C4-2B (cell line): ENCODE data around the gene RNASE13.

Experiments used
- H3K27ac ChIP-seq: fragments of 450-650 bp; 2 replicates; pipeline ENCODE4 v1.5.1; 2017
- ZFX ChIP-seq: fragments of 450-650 bp; IDR thresholded peaks from 2 replicates; pipeline ENCODE4 v1.6.1; 2017
- TF ChIP-seq, protein P1 (sequence below): fragments of 450-650 bp; conservative IDR thresholded peaks from 2 replicates; pipeline ENCODE4 v1.5.1; 2017; ENCODE audit warnings: mild to moderate bottlenecking

The RNASE13 gene

DNA sequence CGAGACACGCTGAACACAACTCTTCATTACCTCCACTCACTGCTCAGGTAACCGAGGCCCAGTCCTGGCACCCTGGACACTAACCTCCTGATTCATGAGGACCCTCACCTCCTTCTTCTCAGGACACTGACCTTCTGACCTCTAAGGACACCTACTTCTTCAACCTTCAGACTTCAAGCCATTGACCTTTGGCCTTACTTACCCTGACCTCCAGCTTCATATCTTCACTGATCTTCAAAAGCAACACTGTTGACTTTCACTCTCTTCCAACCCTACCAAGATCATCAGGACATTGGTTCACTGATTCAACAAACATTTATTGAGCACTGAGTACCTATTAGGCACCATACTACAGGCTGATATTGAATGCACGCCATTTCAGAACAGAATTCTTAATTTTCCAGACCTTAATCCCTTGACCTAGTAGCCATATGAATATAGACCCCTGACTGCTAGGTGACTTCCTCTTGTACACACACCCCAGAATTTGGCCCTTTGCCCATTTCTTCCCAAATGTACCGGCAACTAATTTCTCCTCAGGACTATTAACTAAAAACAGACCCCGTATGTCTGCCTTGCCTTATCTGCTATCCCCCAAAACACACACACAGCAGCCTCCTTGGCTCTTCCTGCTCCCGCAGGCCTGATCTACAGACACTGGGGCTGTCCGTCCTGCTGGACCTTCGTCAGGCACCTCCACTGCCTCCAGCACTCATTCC, 41.3 kb upstream of the RNASE13 start:
- no peak for TF ChIP-seq ZFX
- TF ChIP-seq, protein P1, sequence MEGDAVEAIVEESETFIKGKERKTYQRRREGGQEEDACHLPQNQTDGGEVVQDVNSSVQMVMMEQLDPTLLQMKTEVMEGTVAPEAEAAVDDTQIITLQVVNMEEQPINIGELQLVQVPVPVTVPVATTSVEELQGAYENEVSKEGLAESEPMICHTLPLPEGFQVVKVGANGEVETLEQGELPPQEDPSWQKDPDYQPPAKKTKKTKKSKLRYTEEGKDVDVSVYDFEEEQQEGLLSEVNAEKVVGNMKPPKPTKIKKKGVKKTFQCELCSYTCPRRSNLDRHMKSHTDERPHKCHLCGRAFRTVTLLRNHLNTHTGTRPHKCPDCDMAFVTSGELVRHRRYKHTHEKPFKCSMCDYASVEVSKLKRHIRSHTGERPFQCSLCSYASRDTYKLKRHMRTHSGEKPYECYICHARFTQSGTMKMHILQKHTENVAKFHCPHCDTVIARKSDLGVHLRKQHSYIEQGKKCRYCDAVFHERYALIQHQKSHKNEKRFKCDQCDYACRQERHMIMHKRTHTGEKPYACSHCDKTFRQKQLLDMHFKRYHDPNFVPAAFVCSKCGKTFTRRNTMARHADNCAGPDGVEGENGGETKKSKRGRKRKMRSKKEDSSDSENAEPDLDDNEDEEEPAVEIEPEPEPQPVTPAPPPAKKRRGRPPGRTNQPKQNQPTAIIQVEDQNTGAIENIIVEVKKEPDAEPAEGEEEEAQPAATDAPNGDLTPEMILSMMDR: no peak
- no peak overlapping the region for H3K27ac ChIP-seq

DNA sequence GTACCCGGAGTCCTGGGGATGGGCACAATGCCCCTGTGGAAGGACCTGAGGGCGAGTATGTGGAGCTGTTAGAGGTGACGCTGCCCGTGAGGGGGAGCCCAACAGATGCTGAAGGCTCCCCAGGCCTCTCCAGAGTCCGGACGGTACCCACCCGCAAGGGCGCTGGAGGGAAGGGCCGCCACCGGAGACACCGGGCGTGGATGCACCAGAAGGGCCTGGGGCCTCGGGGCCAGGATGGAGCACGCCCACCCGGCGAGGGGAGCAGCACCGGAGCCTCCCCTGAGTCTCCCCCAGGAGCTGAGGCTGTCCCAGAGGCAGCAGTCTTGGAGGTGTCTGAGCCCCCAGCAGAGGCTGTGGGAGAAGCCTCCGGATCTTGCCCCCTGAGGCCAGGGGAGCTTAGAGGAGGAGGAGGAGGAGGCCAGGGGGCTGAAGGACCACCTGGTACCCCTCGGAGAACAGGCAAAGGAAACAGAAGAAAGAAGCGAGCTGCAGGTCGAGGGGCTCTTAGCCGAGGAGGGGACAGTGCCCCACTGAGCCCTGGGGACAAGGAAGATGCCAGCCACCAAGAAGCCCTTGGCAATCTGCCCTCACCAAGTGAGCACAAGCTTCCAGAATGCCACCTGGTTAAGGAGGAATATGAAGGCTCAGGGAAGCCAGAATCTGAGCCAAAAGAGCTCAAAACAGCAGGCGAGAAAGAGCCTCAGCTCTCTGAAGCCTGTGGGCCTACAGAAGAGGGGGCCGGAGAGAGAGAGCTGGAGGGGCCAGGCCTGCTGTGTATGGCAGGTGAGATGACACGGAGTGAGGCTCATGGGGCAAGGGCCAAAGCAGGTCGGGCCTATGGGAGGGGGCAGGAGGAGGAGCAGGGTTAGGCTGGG, 40.0 kb upstream of the RNASE13 start:
- no peak overlapping the region for H3K27ac ChIP-seq
- TF ChIP-seq ZFX: no peak

DNA sequence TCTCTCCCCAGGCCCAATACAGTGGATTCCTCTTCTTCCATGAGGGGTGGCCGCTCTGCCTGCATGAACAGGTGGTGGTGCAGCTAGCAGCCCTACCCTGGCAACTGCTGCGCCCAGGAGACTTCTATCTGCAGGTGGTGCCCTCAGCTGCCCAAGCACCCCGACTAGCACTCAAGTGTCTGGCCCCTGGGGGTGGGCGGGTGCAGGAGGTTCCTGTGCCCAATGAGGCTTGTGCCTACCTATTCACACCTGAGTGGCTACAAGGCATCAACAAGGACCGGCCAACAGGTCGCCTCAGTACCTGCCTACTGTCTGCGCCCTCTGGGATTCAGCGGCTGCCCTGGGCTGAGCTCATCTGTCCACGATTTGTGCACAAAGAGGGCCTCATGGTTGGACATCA, 39.3 kb upstream of the RNASE13 start:
- no peak overlapping the region for H3K27ac ChIP-seq
- no peak for TF ChIP-seq ZFX
- TF ChIP-seq, protein P1: no peak

DNA sequence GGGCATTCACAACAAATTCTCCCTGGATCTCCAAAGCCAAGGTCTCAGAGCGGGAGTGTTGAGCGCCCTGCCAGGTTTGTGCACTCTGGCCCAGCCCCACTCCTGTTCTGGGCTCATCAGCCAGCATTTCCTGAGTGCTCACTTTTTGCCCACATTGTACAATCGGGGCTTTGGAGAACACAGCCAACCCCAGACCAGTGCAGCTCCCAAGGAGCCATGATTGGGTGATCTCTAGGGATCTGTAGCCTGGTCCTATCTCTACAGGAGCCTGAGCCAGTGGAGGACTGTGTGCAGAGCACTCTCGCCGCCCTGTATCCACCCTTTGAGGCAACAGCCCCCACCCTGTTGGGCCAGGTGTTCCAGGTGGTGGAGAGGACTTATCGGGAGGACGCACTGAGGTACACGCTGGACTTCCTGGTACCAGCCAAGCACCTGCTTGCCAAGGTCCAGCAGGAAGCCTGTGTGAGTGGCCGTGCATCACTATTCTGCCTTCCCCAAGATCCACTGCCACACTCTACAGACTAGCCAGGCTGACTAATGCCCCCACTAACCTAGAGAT, 38.3 kb upstream of the RNASE13 start:
- TF ChIP-seq, protein P1: no peak
- TF ChIP-seq ZFX: no peak
- H3K27ac ChIP-seq: no peak overlapping the region

DNA sequence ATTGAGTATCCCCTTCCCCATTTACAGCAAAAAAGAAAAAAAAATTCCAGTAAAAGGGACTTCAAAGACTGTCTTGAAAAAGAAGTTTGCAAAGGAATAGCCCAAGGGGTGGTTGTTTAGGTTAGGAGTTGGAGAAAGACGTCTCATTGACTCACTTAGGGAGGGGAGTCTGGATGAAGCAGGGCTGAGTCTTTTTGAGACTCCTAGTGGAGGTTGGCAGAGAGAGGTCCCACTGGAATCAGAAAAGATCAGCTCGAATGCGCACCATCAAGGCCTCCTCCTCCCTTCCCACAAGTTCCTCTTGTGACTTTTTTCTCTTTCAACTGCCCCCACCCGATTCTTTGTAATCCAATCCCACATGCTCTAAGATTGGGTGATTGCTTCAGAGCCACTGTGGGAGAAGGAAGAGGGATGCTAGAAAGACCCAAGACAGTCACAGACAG, 37.4 kb upstream of the RNASE13 start:
- H3K27ac ChIP-seq: no peak overlapping the region
- no peak for TF ChIP-seq ZFX
- TF ChIP-seq, protein P1: no peak

DNA sequence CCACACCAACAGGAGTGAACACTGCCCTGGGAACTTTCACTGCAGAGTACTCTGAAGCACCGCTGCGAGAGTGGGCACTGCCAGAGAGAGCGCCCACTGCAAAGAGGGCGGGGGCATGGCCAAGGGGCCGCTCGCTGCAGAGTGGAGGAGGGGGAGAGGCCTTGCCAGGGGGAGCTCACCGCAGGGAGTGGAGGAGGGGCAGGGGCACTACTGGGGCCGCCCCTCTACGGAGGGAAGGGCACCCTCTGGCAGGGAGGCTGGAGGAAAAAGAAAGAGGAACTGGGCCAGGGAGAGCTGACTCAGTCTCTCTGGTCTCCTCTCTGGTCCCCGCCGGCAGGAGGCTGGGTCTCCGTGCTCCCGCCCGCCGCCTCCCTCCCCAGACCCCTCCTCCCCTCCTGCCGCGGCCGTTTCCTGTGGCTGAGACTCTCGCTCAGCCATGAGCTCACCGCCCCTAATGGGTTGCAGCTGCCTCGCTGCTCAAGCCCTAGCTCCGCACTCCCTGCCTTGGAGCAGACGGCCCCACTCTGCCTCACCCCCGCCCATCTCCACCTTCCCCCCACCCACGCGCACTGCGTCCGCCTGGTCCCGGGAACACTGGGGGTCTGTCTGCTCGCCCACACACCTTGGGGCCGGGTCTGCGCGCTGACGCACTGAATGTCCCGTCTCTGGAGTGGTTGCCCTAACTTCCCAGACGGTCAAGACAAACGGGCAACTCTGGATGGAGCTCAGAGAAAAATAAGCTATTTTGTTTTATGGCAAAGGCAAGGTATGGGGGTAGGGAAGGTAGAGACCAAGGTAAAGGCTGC, 36.8 kb upstream of the RNASE13 start:
- TF ChIP-seq, protein P1: no peak
- TF ChIP-seq ZFX: no peak
- H3K27ac ChIP-seq: peak overlapping the region; percentile 67; the same call in 1 of the 2 replicates

DNA sequence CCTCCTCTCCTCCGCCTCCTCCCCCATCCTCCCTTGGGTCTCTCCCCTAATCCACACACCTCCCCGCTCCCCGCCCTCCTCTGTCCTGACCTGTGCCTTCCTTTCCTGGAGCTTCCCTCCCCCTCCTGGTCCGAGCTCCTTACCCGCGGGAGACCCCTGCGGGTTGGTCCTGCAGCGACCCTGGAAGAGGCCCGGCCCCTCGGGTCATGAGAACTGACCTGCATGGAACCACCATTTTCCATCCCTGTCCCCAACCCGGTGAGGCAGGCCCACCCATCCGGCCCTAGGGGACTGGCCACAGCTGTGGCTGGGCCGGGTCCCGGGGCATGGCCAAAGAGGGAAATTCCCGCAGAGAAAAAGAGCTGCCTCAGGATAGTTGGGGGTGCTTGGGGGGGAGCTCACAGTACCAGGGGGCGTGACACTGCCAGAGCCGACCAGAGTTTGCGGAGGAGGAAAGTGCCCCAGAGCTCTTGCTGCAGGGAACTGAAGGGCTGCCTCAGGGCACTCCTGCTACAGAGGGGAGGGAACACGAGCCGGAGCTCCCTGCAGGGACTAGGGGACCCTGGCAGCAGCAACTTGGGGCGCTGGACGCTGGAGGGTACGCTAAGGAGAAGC, 36.1 kb upstream of the RNASE13 start:
- TF ChIP-seq, protein P1: no peak
- no peak for TF ChIP-seq ZFX
- H3K27ac ChIP-seq: peak overlapping the region; percentile 67
